Effector memory CD8-positive, alpha-beta T cell (primary cell): Measurements from ENCODE around the gene NALF2.

Source experiments
- ATAC-seq: fragments of 150-1000 bp; cut with Tn5 transposase; replicated peaks from 2 replicates; pipeline ENCODE4 v1.10.0; 2021; ENCODE audit warnings: mild to moderate bottlenecking, moderate library complexity
- DNase-seq, 3 experiments: peaks; one replicate each; pipeline ENCODE4 v3.0.0; 2021
- H3K27ac Mint-ChIP-seq, 2 donors: one replicate each; pipeline ENCODE4 v1.8.0; 2022; ENCODE audit warnings: mild to moderate bottlenecking in 2 of 2, mixed read lengths in 2 of 2, moderate library complexity in 2 of 2
- H3K27me3 Mint-ChIP-seq, 2 donors: one replicate each; pipeline ENCODE4 v1.8.0; 2022; ENCODE audit warnings: mixed read lengths in 2 of 2
- H3K36me3 Mint-ChIP-seq: one replicate; pipeline ENCODE4 v1.8.0; 2022; ENCODE audit warnings: mild to moderate bottlenecking, moderate library complexity, mixed read lengths; ENCODE audit not compliant: insufficient read depth
- H3K4me1 Mint-ChIP-seq, 2 donors: one replicate each; pipeline ENCODE4 v1.8.0; 2022; ENCODE audit warnings: low read depth in 2 of 2, mixed read lengths in 2 of 2
- H3K4me3 Mint-ChIP-seq, 2 donors: one replicate each; pipeline ENCODE4 v1.8.0; 2022; ENCODE audit warnings: mild to moderate bottlenecking in 2 of 2, mixed read lengths in 2 of 2, moderate library complexity in 2 of 2
- H3K9me3 Mint-ChIP-seq, 2 donors: one replicate each; pipeline ENCODE4 v1.8.0; 2022; ENCODE audit warnings: mixed read lengths in 2 of 2

Gene NALF2

DNA sequence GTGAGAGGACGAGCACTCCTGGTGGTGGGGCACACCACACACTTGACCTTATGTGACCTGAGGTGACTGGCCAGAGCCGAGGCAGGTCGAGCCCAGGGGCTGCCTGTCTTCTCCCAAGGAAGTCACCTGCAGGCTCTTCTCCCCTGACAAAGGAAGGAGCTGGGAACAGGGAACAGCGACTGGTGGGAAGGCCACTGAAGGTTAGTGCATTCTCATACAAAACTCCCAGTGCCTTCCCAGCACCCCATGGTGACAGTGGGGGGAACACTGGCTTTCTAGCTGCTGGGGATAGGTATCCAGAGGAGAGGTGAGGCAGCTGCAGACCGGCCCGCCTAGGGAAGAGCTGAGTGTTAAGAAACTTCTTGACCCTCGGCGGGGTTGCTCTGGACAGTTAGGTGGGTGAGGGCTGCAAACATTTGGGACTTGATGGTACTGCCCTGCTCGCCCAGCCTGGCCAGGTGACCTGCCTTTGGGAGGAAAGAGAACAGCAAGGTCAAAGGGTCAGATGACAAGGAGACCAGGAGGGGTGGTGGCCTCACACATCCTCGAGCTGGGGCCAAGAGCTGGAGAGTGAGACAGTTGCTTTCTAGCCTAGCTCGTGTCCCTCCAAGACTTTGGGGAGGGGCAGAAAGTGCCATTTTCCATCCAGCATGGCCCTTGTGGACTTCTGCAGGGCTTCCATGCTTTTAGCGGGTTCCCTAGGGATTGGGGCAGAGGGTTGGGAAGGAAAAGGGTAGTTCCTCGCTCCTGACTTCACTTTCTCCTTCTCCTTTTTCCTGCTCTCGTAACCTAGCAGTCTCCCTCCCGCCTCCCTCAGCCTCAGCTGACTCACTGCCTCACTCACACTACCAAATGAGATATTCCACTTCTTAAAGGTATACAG, 2.7 kb downstream of the NALF2 start:
- no peak for DNase-seq
- Mint-ChIP-seq H3K4me3 (no peak overlapping the region), H3K27me3 (peaks cover 20 to 63% of the 10 kb centered on the region in 2 donors), H3K9me3 (no peaks in the 10 kb centered on the region), H3K27ac (no peak overlapping the region), H3K36me3 (no peaks in the 10 kb centered on the region), H3K4me1 (no peaks in the 10 kb centered on the region)
- no peak for ATAC-seq

DNA sequence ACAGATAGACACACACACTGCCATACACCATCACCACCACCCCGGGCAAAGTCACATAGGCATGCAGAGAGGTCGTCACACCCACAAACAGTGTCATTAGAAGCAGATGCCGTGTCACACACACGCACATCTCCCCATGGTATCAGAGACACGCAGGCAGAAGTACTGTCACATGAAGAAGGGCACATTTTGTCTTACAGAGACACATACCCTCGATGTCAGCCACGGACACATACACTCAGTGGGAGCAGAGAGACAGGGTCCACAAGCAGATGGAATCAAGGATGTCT, 3.3 kb downstream of the NALF2 start:
- H3K27ac Mint-ChIP-seq: no peak overlapping the region
- no peaks in the 10 kb centered on the region for H3K4me1 Mint-ChIP-seq
- peaks cover 20 to 68% of the 10 kb centered on the region in 2 donors for H3K27me3 Mint-ChIP-seq
- no peaks in the 10 kb centered on the region for H3K9me3 Mint-ChIP-seq
- H3K4me3 Mint-ChIP-seq: no peak overlapping the region
- no peaks in the 10 kb centered on the region for H3K36me3 Mint-ChIP-seq
- ATAC-seq: no peak
- no peak for DNase-seq

DNA sequence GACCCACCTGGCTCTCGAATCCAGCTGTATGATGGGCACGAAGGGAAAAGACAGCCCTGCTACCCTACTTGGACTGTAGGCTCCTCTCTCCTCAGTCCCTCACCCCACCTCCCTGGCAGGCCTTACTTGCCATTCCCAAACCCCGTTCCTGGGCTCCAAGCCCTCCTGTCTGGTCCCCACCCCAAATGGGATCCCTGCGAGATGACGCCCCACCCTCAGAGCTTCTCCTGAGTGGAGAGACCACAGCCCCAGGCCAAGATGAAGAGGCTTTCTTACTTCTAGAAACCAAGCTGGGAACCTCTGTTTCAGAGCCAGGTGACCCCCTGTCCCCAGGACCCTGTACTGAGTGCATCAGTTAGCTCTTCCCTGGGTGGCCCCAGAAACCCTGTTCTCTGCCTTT, 4.5 kb downstream of the NALF2 start:
- ATAC-seq (no peak), DNase-seq (no peak)
- Mint-ChIP-seq H3K4me1 (no peaks in the 10 kb centered on the region), H3K4me3 (no peak overlapping the region), H3K9me3 (no peaks in the 10 kb centered on the region), H3K27ac (no peak overlapping the region), H3K36me3 (no peaks in the 10 kb centered on the region), H3K27me3 (peaks cover 20 to 68% of the 10 kb centered on the region in 2 donors)

DNA sequence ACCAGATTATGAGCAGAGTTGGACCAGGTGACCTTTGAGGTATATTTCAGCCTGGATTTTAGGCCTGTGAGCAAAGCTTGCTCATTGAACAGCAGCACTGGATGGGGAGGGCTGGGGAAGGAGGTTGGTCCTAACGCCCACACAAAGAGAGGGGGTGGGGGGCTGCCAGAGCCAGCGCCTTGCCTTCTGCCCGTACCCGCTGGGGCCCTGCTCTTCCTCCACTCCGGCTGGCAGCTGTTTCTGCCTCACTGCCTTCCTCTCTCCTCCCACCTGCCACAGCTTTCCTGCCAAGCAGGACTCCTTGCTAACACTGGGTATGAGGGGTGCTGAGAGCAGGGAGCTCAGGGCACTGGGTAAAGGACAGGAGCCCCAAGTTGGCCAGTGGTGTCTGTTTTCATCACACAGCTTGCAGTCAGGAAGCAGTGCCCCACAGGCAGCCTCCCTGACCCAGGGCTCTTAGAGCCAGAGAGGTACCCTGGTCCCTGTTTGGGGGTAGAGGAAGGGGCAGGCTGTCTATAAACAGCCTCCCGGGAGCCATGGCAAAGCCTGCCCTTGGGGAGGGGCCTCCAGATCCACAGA, 6.1 kb downstream of the NALF2 start:
- DNase-seq: no peak
- peaks cover 20 to 68% of the 10 kb centered on the region in 2 donors for H3K27me3 Mint-ChIP-seq
- no peak for ATAC-seq
- no peaks in the 10 kb centered on the region for H3K36me3 Mint-ChIP-seq
- no peaks in the 10 kb centered on the region for H3K9me3 Mint-ChIP-seq
- H3K4me3 Mint-ChIP-seq: no peak overlapping the region
- no peak overlapping the region for H3K27ac Mint-ChIP-seq
- no peaks in the 10 kb centered on the region for H3K4me1 Mint-ChIP-seq

DNA sequence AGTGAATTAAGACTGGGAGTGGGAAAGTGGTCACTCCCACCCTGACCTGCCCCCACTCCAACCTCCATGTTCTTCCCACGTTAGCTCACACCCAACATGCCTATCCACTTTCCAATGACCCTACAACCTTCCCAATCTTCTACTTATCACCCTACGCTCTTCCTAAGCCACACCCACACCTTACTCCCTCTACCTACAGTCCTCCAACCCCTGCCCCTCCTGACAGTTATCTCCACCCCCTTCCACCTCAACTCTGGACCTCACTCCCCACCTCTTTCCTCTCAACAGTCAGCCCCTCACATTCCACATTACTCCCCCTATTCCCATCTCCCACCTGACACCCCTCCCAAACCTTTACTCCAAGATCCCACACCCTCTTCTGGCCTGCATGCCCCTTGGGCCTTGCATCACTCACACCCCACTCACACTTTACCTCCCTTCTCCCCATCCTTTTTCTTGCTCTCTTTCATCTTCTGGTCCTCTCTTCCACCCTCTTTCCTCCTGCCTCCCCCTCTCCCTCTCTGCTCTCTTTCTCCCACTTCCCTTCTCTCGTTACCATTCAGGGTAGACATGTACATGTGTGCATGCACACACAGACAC, 6.9 kb downstream of the NALF2 start:
- Mint-ChIP-seq H3K9me3 (no peaks in the 10 kb centered on the region), H3K27me3 (peaks cover 20 to 62% of the 10 kb centered on the region in 2 donors), H3K36me3 (peaks cover 2% of the 10 kb centered on the region), H3K4me3 (no peak overlapping the region), H3K4me1 (no peaks in the 10 kb centered on the region), H3K27ac (no peak overlapping the region)
- no peak for ATAC-seq
- DNase-seq: no peak

DNA sequence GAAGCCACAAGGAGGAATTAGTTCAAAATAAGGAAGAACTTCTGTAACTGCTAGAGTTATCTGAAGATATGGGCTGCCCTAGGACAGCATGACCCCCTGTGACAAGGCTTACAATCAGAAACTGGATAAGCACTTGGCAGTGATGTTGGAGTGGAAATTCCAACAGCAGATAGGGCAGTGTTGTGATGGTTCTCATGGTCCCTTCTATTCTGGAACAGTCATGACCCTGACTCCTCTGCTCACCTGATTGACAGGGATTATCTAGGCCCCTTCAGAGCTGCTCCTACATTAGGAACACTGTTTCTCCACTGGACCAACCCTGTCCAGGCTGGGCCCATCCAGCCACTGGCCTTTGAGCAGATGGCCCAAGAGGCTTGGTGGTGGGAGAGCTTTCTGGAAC, 17.9 kb downstream of the NALF2 start:
- Mint-ChIP-seq H3K9me3 (no peaks in the 10 kb centered on the region), H3K27ac (no peak overlapping the region), H3K36me3 (no peaks in the 10 kb centered on the region), H3K4me1 (no peaks in the 10 kb centered on the region), H3K27me3 (peaks cover 7 to 12% of the 10 kb centered on the region in 2 donors), H3K4me3 (no peak overlapping the region)
- no peak for ATAC-seq
- no peak for DNase-seq

DNA sequence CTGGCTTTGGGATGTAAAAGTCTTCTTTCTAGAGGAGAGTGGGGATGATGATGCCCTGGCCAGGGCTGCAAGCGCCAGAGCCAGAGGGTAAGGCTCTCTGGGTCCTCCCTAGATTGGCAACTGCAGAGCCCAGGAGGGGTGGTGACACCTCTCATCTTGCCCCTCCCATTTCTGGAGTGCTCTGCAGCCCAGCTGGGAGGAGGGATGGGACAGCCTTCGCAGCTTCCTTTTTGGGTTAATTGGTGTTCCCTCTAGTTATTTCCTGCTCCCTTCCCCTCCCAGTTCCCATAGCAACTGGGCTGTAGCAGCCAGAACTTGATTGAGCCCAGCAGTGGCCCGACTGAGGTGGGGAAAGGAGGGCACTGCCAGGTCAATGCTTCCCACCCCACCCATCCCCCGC, 19.2 kb downstream of the NALF2 start:
- Mint-ChIP-seq H3K36me3 (no peaks in the 10 kb centered on the region), H3K27ac (no peak overlapping the region), H3K4me3 (no peak overlapping the region), H3K27me3 (peaks cover 9 to 12% of the 10 kb centered on the region in 2 donors), H3K4me1 (no peaks in the 10 kb centered on the region), H3K9me3 (no peaks in the 10 kb centered on the region)
- no peak for DNase-seq
- ATAC-seq: no peak

DNA sequence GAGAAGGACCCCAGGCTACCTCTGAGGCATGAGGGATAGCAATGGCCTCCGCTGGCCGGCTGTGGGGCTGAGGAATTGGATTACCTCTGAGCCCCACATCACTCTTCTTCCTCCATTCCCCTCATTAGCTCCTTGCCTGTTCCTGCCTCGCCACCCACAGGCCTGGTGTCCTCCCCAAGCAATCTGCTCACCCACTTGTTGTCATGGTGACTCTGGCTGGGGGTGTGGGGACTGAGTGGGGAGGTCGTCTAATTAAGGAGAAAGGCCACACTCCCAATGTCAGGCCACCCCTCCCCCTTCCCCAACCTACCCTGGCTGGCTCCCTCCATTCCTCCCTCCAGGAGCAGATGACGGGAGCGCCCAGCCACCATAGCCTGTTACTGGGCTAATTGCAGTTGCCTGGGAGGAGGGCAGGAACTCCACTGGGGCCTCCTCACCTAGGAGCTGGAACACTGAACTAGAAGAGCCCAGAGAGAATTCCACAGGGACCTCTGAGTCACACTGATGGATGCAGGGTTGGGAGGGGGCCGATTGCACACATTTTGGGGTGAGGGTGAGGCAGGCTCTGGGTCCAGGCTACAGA, 20.7 kb downstream of the NALF2 start:
- no peaks in the 10 kb centered on the region for H3K36me3 Mint-ChIP-seq
- H3K4me3 Mint-ChIP-seq: no peak overlapping the region
- no peak for DNase-seq
- H3K27ac Mint-ChIP-seq: no peak overlapping the region
- H3K27me3 Mint-ChIP-seq: peaks cover 12 to 21% of the 10 kb centered on the region in 2 donors
- H3K9me3 Mint-ChIP-seq: no peaks in the 10 kb centered on the region
- H3K4me1 Mint-ChIP-seq: no peaks in the 10 kb centered on the region
- no peak for ATAC-seq

DNA sequence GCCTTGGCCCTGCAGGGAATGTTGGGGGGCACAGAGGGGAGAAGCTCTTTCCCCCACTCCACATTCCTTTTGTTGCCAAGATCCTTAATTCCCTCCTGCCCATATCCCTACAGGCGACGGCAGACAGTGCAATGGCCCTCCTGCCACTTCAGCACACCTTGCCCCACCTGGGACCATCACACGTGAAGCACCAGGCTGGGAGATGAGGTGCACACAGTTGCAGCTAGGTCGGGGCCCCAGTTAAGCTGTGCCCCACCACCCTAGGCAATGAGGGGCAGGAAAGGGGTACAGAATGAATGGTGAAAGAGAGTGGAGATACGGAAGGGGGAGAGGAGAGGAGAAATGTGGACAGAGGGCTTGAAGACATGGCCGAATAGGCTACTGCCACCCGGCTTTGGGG, 26.2 kb downstream of the NALF2 start:
- no peaks in the 10 kb centered on the region for H3K36me3 Mint-ChIP-seq
- H3K27me3 Mint-ChIP-seq: peaks cover 0 to 27% of the 10 kb centered on the region in 2 donors
- no peaks in the 10 kb centered on the region for H3K9me3 Mint-ChIP-seq
- no peak overlapping the region for H3K4me3 Mint-ChIP-seq
- ATAC-seq: no peak
- no peak overlapping the region for H3K27ac Mint-ChIP-seq
- no peak for DNase-seq
- no peaks in the 10 kb centered on the region for H3K4me1 Mint-ChIP-seq

DNA sequence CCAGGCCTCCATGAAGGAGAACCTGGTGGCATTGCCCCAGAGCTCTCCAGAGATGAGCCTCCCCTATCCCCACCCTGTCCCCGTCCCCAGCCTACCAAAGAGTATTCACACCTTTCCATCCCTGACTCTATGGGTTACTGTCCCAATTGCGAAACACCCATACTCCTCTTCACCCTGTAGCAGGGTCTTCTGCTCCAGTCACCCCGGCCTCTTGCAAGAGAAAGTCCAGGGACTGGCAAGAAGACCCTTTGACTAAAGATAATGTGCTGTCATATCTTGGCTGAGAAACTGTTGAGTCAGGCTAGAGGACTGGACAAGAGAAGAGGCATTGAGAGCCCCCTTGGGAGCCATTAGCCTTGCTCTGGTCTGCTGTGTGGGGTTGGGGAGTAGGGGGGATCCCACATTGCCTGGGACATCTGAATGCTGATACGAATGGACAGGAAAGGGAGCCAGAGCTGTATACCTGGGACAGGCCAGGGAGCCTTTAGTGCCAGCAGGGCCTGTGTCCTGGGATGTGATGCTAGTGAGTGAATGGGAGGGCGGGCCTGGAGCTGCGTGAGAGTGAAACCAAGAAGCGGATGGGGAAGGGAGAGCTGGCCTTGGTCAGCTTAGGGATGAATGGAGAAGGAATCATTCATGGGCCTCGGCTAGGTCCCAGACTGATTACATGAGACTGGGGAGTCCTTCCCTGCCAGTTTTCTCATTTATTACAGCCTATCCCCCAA, 27.1 kb downstream of the NALF2 start:
- no peak for DNase-seq
- Mint-ChIP-seq H3K4me1 (no peaks in the 10 kb centered on the region), H3K36me3 (no peaks in the 10 kb centered on the region), H3K27ac (no peak overlapping the region), H3K27me3 (peaks cover 0 to 27% of the 10 kb centered on the region in 2 donors), H3K9me3 (no peaks in the 10 kb centered on the region), H3K4me3 (no peak overlapping the region)
- no peak for ATAC-seq

DNA sequence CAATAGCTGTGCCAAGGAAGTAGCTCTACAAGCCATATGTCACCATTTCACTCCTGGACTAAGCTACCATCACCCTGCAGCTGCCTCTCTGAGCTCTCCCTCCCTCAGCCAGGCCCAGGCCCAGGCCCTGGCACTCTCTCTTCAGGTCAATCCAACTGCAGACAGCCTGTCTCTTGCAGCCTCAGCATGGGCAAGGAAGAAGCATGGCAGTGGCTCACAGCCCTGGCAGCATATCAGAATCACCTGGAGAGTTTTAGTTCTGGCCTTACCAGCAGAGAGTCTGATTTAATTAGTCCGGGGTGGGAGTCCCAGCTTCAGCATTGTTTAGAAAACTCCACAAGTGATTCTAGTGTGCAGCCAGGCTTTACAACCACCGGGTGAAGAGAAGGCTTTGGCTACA, 31.5 kb downstream of the NALF2 start:
- H3K27me3 Mint-ChIP-seq: peaks cover 8 to 18% of the 10 kb centered on the region in 2 donors
- H3K27ac Mint-ChIP-seq: no peak overlapping the region
- no peaks in the 10 kb centered on the region for H3K36me3 Mint-ChIP-seq
- no peak for DNase-seq
- no peak for ATAC-seq
- no peak overlapping the region for H3K4me3 Mint-ChIP-seq
- H3K9me3 Mint-ChIP-seq: no peaks in the 10 kb centered on the region
- peaks cover 4 to 11% of the 10 kb centered on the region in 2 donors for H3K4me1 Mint-ChIP-seq

DNA sequence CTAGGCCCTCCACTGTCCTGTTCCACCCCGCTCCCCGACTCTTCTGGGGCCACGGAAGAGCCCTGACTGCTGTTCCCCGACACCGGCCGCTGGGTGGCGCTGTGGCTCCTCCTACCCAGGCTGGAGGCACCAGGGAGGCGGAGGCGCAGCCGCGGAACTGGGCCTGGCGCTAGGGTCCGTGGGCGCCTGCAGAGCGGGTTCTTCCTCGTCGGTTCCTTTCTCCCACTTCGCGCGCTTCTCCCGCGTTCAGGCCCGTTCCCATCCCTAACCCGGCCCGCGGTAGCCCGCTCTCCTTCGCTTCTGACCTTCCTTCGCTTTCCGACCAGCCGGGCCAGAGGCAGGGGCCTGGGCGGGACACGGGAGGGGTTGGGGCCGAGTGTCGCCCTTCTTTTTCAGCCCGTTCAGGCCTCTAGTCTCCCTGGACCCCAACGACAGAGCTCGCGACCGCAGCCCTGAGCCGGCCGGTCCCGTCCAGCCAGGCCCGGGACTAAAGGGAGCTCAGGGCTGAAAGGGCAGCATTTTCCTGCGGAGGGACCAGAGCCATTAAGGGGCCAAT, 34.3 kb downstream of the NALF2 start:
- peaks cover 8 to 18% of the 10 kb centered on the region in 2 donors for H3K27me3 Mint-ChIP-seq
- peak; percentile 11 to 59 (median 58) for DNase-seq
- H3K9me3 Mint-ChIP-seq: no peaks in the 10 kb centered on the region
- H3K4me3 Mint-ChIP-seq: peak overlapping the region in 1 of 2 donors; percentile 64
- peaks cover 4 to 11% of the 10 kb centered on the region in 2 donors for H3K4me1 Mint-ChIP-seq
- H3K27ac Mint-ChIP-seq: peak overlapping the region in 1 of 2 donors; percentile 57
- H3K36me3 Mint-ChIP-seq: no peaks in the 10 kb centered on the region
- ATAC-seq: peak; percentile 93

DNA sequence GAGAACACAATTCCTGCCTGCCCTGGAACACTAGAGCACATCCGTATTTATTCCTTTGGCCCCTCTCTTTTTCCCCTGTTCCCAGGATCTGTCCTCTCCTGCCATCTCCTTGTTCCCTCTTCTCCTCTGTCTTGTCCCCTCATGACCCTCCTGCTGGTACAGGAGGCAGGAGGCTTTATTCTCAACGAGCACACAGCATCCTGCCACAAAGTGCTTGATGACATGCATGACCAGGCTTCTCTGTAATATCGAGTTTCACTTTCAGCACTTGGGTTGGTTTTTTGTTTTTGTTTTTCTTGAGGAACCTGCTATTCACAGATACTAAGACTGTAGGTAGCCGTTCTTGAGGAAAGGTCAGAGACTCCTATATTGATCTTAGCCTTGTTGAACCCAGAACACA, 35.3 kb downstream of the NALF2 start:
- no peak for ATAC-seq
- Mint-ChIP-seq H3K27me3 (peaks cover 8 to 18% of the 10 kb centered on the region in 2 donors), H3K4me3 (peak overlapping the region in 1 of 2 donors; percentile 64), H3K27ac (peak overlapping the region in 1 of 2 donors; percentile 57), H3K4me1 (peaks cover 4 to 11% of the 10 kb centered on the region in 2 donors), H3K36me3 (no peaks in the 10 kb centered on the region), H3K9me3 (no peaks in the 10 kb centered on the region)
- no peak for DNase-seq
